HPDE6-E6E7 (cell line): ENCODE data around the gene PDE9A.

ENCODE experiments used
- DNase-seq: peaks from one replicate; pipeline ENCODE4 v3.0.0; 2011; ENCODE audit warnings: missing footprints; ENCODE audit errors: extremely low spot score

PDE9A gene

GRCh38 chr21:42688226-42688840, 34.9 kb downstream of the PDE9A start:
- no peak for DNase-seq

GRCh38 chr21:42688841-42689371, 35.5 kb downstream of the PDE9A start:
- no peak for DNase-seq

GRCh38 chr21:42690586-42690985, 37.2 kb downstream of the PDE9A start:
- DNase-seq = no peak

GRCh38 chr21:42691901-42692559, 38.6 kb downstream of the PDE9A start:
- no peak for DNase-seq

GRCh38 chr21:42692688-42693087, 39.3 kb downstream of the PDE9A start:
- no peak for DNase-seq

- no peak for DNase-seq
Measured at GRCh38 chr21:42694751-42695696, 41.6 kb downstream of the PDE9A start.

GRCh38 chr21:42695697-42696380, 42.4 kb downstream of the PDE9A start:
- no peak for DNase-seq

GRCh38 chr21:42696501-42697040, 43.1 kb downstream of the PDE9A start:
- no peak for DNase-seq

- no peak for DNase-seq
Measured at GRCh38 chr21:42698733-42699132, 45.3 kb downstream of the PDE9A start.

- no peak for DNase-seq
Measured at GRCh38 chr21:42699196-42699595, 45.8 kb downstream of the PDE9A start.

- DNase-seq = no peak
Measured at GRCh38 chr21:42701706-42702456, 48.5 kb downstream of the PDE9A start.

- no peak for DNase-seq
Measured at GRCh38 chr21:42702720-42703119, 49.3 kb downstream of the PDE9A start.

- DNase-seq = no peak
Measured at GRCh38 chr21:42703136-42703908, 49.9 kb downstream of the PDE9A start.

GRCh38 chr21:42703965-42704364, 50.5 kb downstream of the PDE9A start:
- DNase-seq = no peak

GRCh38 chr21:42704861-42705260, 51.4 kb downstream of the PDE9A start:
- DNase-seq = no peak

- DNase-seq = no peak
Measured at GRCh38 chr21:42705346-42705745, 51.9 kb downstream of the PDE9A start.

- no peak for DNase-seq
Measured at GRCh38 chr21:42705746-42706374, 52.4 kb downstream of the PDE9A start.

GRCh38 chr21:42706765-42707164, 53.3 kb downstream of the PDE9A start:
- no peak for DNase-seq

- no peak for DNase-seq
Measured at GRCh38 chr21:42707207-42707830, 53.9 kb downstream of the PDE9A start.
